ENCODE results near the gene CRYBG1.

The CRYBG1 gene

DNA sequence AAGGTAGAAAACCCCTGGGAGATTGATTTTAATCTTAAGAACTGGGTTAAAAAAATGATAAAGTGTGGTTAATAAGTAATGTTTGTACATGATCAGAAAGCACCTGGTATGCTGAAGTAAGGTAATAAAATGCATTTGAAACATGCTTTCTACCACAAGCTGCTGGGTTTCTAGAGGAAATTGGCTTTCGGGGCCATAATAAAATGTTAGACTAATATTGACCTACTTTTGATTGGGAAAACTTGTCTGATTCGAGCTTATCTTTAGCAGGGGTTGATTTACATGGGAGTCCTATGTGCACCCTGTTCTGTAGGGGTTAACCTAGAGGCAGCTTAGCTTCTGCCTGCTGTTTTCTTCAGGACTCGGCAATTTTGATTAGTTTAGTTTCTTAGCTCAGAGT, 50.5 kb downstream of the CRYBG1 start:
- no peak for TF ChIP-seq CEBPB (IDR thresholded peaks at IDR 0.05)
- TF ChIP-seq TCF12 (IDR thresholded peaks at IDR 0.05; ENCODE audit: low read depth): no peak
- no peak for TF ChIP-seq TEAD4 (IDR thresholded peaks at IDR 0.05)
- no peak for TF ChIP-seq FOXM1 (IDR thresholded peaks at IDR 0.05; ENCODE audit: borderline replicate concordance, low read depth)
- TF ChIP-seq, protein P1, sequence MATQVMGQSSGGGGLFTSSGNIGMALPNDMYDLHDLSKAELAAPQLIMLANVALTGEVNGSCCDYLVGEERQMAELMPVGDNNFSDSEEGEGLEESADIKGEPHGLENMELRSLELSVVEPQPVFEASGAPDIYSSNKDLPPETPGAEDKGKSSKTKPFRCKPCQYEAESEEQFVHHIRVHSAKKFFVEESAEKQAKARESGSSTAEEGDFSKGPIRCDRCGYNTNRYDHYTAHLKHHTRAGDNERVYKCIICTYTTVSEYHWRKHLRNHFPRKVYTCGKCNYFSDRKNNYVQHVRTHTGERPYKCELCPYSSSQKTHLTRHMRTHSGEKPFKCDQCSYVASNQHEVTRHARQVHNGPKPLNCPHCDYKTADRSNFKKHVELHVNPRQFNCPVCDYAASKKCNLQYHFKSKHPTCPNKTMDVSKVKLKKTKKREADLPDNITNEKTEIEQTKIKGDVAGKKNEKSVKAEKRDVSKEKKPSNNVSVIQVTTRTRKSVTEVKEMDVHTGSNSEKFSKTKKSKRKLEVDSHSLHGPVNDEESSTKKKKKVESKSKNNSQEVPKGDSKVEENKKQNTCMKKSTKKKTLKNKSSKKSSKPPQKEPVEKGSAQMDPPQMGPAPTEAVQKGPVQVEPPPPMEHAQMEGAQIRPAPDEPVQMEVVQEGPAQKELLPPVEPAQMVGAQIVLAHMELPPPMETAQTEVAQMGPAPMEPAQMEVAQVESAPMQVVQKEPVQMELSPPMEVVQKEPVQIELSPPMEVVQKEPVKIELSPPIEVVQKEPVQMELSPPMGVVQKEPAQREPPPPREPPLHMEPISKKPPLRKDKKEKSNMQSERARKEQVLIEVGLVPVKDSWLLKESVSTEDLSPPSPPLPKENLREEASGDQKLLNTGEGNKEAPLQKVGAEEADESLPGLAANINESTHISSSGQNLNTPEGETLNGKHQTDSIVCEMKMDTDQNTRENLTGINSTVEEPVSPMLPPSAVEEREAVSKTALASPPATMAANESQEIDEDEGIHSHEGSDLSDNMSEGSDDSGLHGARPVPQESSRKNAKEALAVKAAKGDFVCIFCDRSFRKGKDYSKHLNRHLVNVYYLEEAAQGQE (IDR thresholded peaks at IDR 0.05; ENCODE audit: low read depth): no peak
- no peak for TF ChIP-seq TAF1 (IDR thresholded peaks at IDR 0.05; ENCODE audit: low read depth)
- TF ChIP-seq EGR1 (IDR thresholded peaks at IDR 0.05): no peak
- TF ChIP-seq NFIC (IDR thresholded peaks at IDR 0.05): no peak
- TF ChIP-seq, protein P2, sequence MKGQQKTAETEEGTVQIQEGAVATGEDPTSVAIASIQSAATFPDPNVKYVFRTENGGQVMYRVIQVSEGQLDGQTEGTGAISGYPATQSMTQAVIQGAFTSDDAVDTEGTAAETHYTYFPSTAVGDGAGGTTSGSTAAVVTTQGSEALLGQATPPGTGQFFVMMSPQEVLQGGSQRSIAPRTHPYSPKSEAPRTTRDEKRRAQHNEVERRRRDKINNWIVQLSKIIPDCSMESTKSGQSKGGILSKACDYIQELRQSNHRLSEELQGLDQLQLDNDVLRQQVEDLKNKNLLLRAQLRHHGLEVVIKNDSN (IDR thresholded peaks at IDR 0.05): no peak
- TF ChIP-seq YY1 (IDR thresholded peaks at IDR 0.05; ENCODE audit: low read depth): no peak
- no peak for TF ChIP-seq ZBTB7A (IDR thresholded peaks at IDR 0.05; ENCODE audit: low read depth)
- TF ChIP-seq RAD21 (IDR thresholded peaks at IDR 0.05; ENCODE audit: low read depth): no peak

DNA sequence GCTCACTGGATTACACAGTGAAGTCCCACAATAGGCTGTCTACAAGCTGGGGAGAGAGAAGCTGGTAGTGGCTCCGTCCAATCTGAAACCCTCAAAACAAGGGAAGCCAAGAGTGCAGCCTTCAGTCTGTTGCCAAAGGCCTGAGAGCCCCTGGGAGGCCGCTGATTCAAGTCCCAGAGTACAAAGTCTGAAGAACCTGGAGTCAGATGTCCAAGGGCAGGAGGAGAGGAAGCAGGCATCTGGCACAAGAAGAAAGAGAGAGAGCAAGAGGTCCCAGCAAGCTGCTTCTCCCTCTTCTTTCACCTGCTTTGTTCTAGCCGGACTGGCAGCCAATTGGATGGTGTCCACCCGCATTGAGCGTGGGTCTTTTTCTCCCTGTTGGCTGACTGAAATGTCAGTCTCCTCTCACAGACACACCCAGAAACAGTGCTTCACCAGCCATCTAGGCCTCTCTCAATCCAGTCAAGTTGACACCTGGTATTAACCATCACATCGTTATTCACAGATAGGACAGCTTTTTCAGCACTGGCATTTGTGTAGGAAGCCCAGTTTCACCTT, 51.2 kb downstream of the CRYBG1 start:
- TF ChIP-seq FOXM1 (IDR thresholded peaks at IDR 0.05; ENCODE audit: borderline replicate concordance, low read depth): no peak
- TF ChIP-seq EP300 (IDR thresholded peaks at IDR 0.05; ENCODE audit: borderline replicate concordance): no peak
- TF ChIP-seq RAD21 (IDR thresholded peaks at IDR 0.05; ENCODE audit: low read depth): no peak
- TF ChIP-seq YY1 (IDR thresholded peaks at IDR 0.05; ENCODE audit: low read depth): no peak
- no peak for TF ChIP-seq TCF12 (IDR thresholded peaks at IDR 0.05; ENCODE audit: low read depth)
- TF ChIP-seq ZBTB7A (IDR thresholded peaks at IDR 0.05; ENCODE audit: low read depth): no peak
- TF ChIP-seq CREB1 (IDR thresholded peaks at IDR 0.05; ENCODE audit: low read depth): no peak
- TF ChIP-seq NFIC (IDR thresholded peaks at IDR 0.05): no peak
- TF ChIP-seq CEBPB (IDR thresholded peaks at IDR 0.05): no peak
- no peak for TF ChIP-seq TAF1 (IDR thresholded peaks at IDR 0.05; ENCODE audit: low read depth)
- TF ChIP-seq, protein P3, sequence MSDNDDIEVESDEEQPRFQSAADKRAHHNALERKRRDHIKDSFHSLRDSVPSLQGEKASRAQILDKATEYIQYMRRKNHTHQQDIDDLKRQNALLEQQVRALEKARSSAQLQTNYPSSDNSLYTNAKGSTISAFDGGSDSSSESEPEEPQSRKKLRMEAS (IDR thresholded peaks at IDR 0.05): no peak
- TF ChIP-seq, protein P2 (IDR thresholded peaks at IDR 0.05): no peak
- TF ChIP-seq EGR1 (IDR thresholded peaks at IDR 0.05): no peak
- TF ChIP-seq, protein P1 (IDR thresholded peaks at IDR 0.05; ENCODE audit: low read depth): no peak
- no peak for TF ChIP-seq TEAD4 (IDR thresholded peaks at IDR 0.05)

DNA sequence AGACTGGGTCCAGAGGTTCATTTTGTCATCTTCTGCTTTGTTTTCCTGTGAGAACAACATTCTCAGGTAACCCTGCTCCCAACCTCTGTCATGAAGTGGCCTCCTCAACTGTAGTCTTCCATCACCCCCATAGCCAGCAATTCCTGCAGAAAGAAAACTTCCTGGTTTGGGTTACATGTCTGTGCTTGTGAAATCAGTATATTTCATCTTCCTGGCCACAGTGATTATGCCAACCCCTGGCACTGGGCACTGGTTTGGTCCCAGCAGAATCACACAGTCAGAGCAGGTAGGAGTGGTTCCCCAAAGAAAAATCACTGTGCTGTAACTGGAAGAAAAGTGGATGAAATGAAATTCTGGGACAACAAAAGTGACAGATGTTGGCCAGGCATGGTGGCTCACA, 52.5 kb downstream of the CRYBG1 start:
- TF ChIP-seq FOXM1 (IDR thresholded peaks at IDR 0.05; ENCODE audit: borderline replicate concordance, low read depth) (no peak), YY1 (IDR thresholded peaks at IDR 0.05; ENCODE audit: low read depth) (no peak), TCF12 (IDR thresholded peaks at IDR 0.05; ENCODE audit: low read depth) (no peak)

DNA sequence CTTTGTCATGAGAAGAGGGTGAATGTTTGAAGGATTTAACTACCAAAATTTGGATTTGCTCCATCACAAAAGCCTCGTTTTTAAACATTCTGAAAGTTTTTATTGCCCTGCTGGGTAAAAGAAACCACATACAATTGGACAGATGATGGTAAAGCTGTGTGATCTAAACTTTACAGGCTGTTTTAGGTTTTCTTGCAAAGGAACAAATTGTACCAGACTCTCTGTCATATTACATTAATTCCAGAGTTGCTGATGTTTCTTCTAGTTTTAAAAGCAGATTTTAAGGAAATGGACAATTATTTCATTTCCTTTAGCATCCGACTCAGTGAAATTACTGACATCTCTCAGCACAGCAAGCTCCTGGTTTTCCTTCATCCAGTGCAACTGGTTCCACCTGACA, 53.2 kb downstream of the CRYBG1 start:
- TF ChIP-seq, protein P1 (IDR thresholded peaks at IDR 0.05; ENCODE audit: low read depth): no peak
- no peak for TF ChIP-seq YY1 (IDR thresholded peaks at IDR 0.05; ENCODE audit: low read depth)
- no peak for TF ChIP-seq CREB1 (IDR thresholded peaks at IDR 0.05; ENCODE audit: low read depth)
- TF ChIP-seq NFIC (IDR thresholded peaks at IDR 0.05): no peak
- no peak for TF ChIP-seq CEBPB (IDR thresholded peaks at IDR 0.05)
- TF ChIP-seq EP300 (IDR thresholded peaks at IDR 0.05; ENCODE audit: borderline replicate concordance): no peak
- no peak for TF ChIP-seq TAF1 (IDR thresholded peaks at IDR 0.05; ENCODE audit: low read depth)
- no peak for TF ChIP-seq TEAD4 (IDR thresholded peaks at IDR 0.05)
- TF ChIP-seq RAD21 (IDR thresholded peaks at IDR 0.05; ENCODE audit: low read depth): no peak
- TF ChIP-seq FOXM1 (IDR thresholded peaks at IDR 0.05; ENCODE audit: borderline replicate concordance, low read depth): no peak
- TF ChIP-seq EGR1 (IDR thresholded peaks at IDR 0.05): no peak
- TF ChIP-seq, protein P3 (IDR thresholded peaks at IDR 0.05): no peak

Data from Ishikawa (cell line).